HCT116 (cell line): Measurements from ENCODE around the gene KRT2. TPM values are rescaled to one million over a fixed set of nuclear protein-coding genes. Genes with fewer than 3 reads are reported as not detected.

Source experiments
- ATAC-seq: fragments of 200-7000 bp; cut with Tn5 transposase; 2 replicates; pipeline ENCODE4 v1.9.1; 2020; ENCODE audit warnings: mild to moderate bottlenecking, moderate library complexity
- BruUV-seq: library from RNA; stranded (reverse); fragments of 400-500 nt; replicated peaks from 2 replicates; lab custom pipeline; 2021; lab: Mats Ljungman, UMichigan
- CTCF ChIA-PET: fragments of 300-600 bp; sonication (Branson Sonifier 250); formaldehyde crosslinking; loops from one replicate; lab custom pipeline; 2021; ENCODE audit warnings: antibody characterized with exemption; lab: Charles Lee
- POLR2A ChIA-PET: fragments of 300-600, 350-600 bp; sonication (Branson Sonifier 250); formaldehyde crosslinking; loops from one replicate; lab custom pipeline; 2021; ENCODE audit warnings: antibody characterized with exemption; lab: Charles Lee
- RAD21 ChIA-PET, 2 experiments: fragments of 300-600 bp; sonication (Branson Sonifier 250); formaldehyde crosslinking; loops; one replicate each; lab custom pipeline; 2023; ENCODE audit warnings: low total read pairs in 2 of 2; ENCODE audit not compliant: uncharacterized antibody in 2 of 2, unreplicated experiment in 2 of 2, low non-redundant PET in 1 of 2; lab: Charles Lee
- DNase-seq: peaks from one replicate; pipeline ENCODE4 v3.0.0-alpha.2; 2010; ENCODE audit warnings: low read depth, low spot score
- H2AFZ ChIP-seq: fragments of 200-600 bp; shearing (Covaris generic), sonication (generic); 2 replicates; pipeline ENCODE4 v1.6.1; 2017; ENCODE audit warnings: low read depth, mixed run types, mixed read lengths, antibody characterized with exemption, low read length; ENCODE audit not compliant: poor library complexity, severe bottlenecking
- H3K27ac ChIP-seq: 2 replicates; pipeline ENCODE4 v1.5.1; 2012; ENCODE audit warnings: low read depth, low read length
- H3K27me3 ChIP-seq: fragments of 200-600 bp; sonication (generic); 2 replicates; pipeline ENCODE4 v1.6.1; 2016; ENCODE audit warnings: mixed run types, low read length, mixed read lengths; ENCODE audit not compliant: insufficient read depth
- H3K36me3 ChIP-seq, 2 experiments: fragments of 200-500 bp in 1 of 2; fragments of 200-600 bp in 1 of 2; sonication (Bioruptor generic) in 1 of 2; sonication (generic) in 1 of 2; 2 replicates each; pipeline versions ENCODE4 v1.5.1 to v1.6.1; 2014 to 2016; ENCODE audit warnings: low read length in 2 of 2, inconsistent platforms in 1 of 2, mixed read lengths in 1 of 2, mixed run types in 1 of 2; ENCODE audit not compliant: insufficient read depth in 2 of 2, control insufficient read depth in 1 of 2
- H3K4me1 ChIP-seq, 2 experiments: fragments of 200-600 bp in 1 of 2; sonication (generic) in 1 of 2; 2 replicates each; pipeline versions ENCODE4 v1.5.1 to v1.6.1; 2012 to 2017; ENCODE audit warnings: low read length in 2 of 2, inconsistent platforms in 1 of 2, mild to moderate bottlenecking in 1 of 2, mixed read lengths in 1 of 2, mixed run types in 1 of 2, moderate library complexity in 1 of 2; ENCODE audit not compliant: insufficient read depth in 2 of 2, control insufficient read depth in 1 of 2
- H3K4me2 ChIP-seq: fragments of 200-600 bp; sonication (generic); 2 replicates; pipeline ENCODE4 v1.6.1; 2017; ENCODE audit warnings: mixed run types, low read length, mixed read lengths
- H3K4me3 ChIP-seq, 2 experiments: fragments of 200-600 bp in 1 of 2; sonication (generic) in 1 of 2; replicated peaks in 1 of 2; 2 replicates each; pipeline ENCODE4 v1.5.1; 2011 to 2016; ENCODE audit warnings: low read length in 2 of 2, control low read depth in 1 of 2, low read depth in 1 of 2, mild to moderate bottlenecking in 1 of 2, mixed read lengths in 1 of 2, mixed run types in 1 of 2
- H3K79me2 ChIP-seq: fragments of 200-600 bp; sonication (generic); 2 replicates; pipeline ENCODE4 v1.6.1; 2017; ENCODE audit warnings: mild to moderate bottlenecking, mixed run types, low read length, moderate library complexity, mixed read lengths; ENCODE audit not compliant: insufficient read depth
- H3K9ac ChIP-seq: fragments of 200-600 bp; sonication (generic); 2 replicates; pipeline ENCODE4 v1.6.1; 2016; ENCODE audit warnings: low read length, mixed read lengths
- H3K9me2 ChIP-seq: fragments of 200-600 bp; sonication (generic), shearing (Covaris generic); 2 replicates; pipeline ENCODE4 v1.6.1; 2017; ENCODE audit warnings: mixed run types, mild to moderate bottlenecking, moderate library complexity; ENCODE audit not compliant: insufficient read depth
- H3K9me3 ChIP-seq, 2 experiments: fragments of 200-500 bp in 1 of 2; fragments of 200-600 bp in 1 of 2; sonication (Bioruptor generic) in 1 of 2; sonication (generic) in 1 of 2; 2 replicates each; pipeline ENCODE4 v1.6.1; 2014 to 2017; ENCODE audit warnings: low read length in 2 of 2, mixed read lengths in 2 of 2, inconsistent platforms in 1 of 2, low read depth in 1 of 2, mild to moderate bottlenecking in 1 of 2, mixed run types in 1 of 2, moderate library complexity in 1 of 2; ENCODE audit not compliant: control insufficient read depth in 1 of 2, insufficient read depth in 1 of 2
- H4K20me1 ChIP-seq: fragments of 200-600 bp; sonication (generic), shearing (Covaris generic); 2 replicates; pipeline ENCODE4 v1.6.1; 2017; ENCODE audit warnings: mixed run types, mild to moderate bottlenecking, moderate library complexity; ENCODE audit not compliant: insufficient read depth
- CEBPB ChIP-seq: IDR thresholded peaks from 2 replicates; pipeline ENCODE4 v1.6.1; 2012; ENCODE audit warnings: low read depth
- EGR1 ChIP-seq: IDR thresholded peaks from 2 replicates; pipeline ENCODE4 v1.6.1; 2012; ENCODE audit warnings: low read depth
- ELF1 ChIP-seq: IDR thresholded peaks from 2 replicates; pipeline ENCODE4 v1.6.1; 2012; ENCODE audit warnings: low read depth, borderline replicate concordance
- EZH2phosphoT487 ChIP-seq: fragments of 200-600 bp; IDR thresholded peaks from 2 replicates; pipeline ENCODE4 v1.6.1; 2018; ENCODE audit warnings: antibody characterized with exemption, borderline replicate concordance
- MAX ChIP-seq: IDR thresholded peaks from 2 replicates; pipeline ENCODE4 v1.6.1; 2012
- SIN3A ChIP-seq: IDR thresholded peaks from 2 replicates; pipeline ENCODE4 v1.6.1; 2012; ENCODE audit warnings: low read depth
- SRF ChIP-seq: IDR thresholded peaks from 2 replicates; pipeline ENCODE4 v1.6.1; 2012; ENCODE audit warnings: low read depth
- YY1 ChIP-seq: IDR thresholded peaks from 2 replicates; pipeline ENCODE4 v1.6.1; 2011; ENCODE audit warnings: low read length, low read depth, moderate library complexity, mild to moderate bottlenecking; ENCODE audit not compliant: insufficient replicate concordance; ENCODE audit errors: extremely low read depth
- intact Hi-C: fragments of 100-400 bp; cut with micrococcal nuclease; formaldehyde crosslinking; loops from 2 replicates; pipeline ENCODE4 v1.10.0; 2022
- total RNA-seq: library from RNA; stranded (reverse); gene quantifications from one replicate; pipeline ENCODE4 v1.2.1, GENCODE V29; 2021; ENCODE audit not compliant: unreplicated experiment

The KRT2 gene
- total RNA-seq, 1 experiment from 2014 or later, result not detected

GRCh38 chr12:52660934-52661499 lies 9.0 kb upstream of the KRT2 start:
- no peaks in the 10 kb centered on the region for H4K20me1 ChIP-seq
- no peak overlapping the region for H2AFZ ChIP-seq
- H3K36me3 ChIP-seq, result no peaks in the 10 kb centered on the region
- peaks cover 2 to 7% of the 10 kb centered on the region in 2 experiments; a peak in 3 of 4 replicates for H3K4me1 ChIP-seq
- no peak overlapping the region for H3K4me2 ChIP-seq
- no peak for ATAC-seq
- H3K27me3 ChIP-seq, result no peaks in the 10 kb centered on the region
- RAD21 ChIA-PET, result no interaction called here
- TF ChIP-seq EGR1, result no peak
- no peak for TF ChIP-seq CEBPB
- TF ChIP-seq, all 23 proteins: peak for 0
- Histone ChIP-seq H3K4me3 (no peak overlapping the region), H3K79me2 (no peaks in the 10 kb centered on the region), H3K9me3 (no peaks in the 10 kb centered on the region), H3K9ac (no peak overlapping the region), H3K9me2 (no peaks in the 10 kb centered on the region), H3K27ac (no peak overlapping the region)
- ChIA-PET CTCF (no interaction called here), POLR2A (no interaction called here)
- BruUV-seq, result no TSS peak
- DNase-seq, result no peak
- intact Hi-C loops, result no loop called here

GRCh38 chr12:52659951-52660350 lies 7.9 kb upstream of the KRT2 start:
- BruUV-seq, result no TSS peak
- H3K9me2 ChIP-seq, result no peaks in the 10 kb centered on the region
- RAD21 ChIA-PET, result no interaction called here
- no peak for TF ChIP-seq SIN3A
- TF ChIP-seq ELF1, result no peak
- no peak for TF ChIP-seq EZH2phosphoT487
- TF ChIP-seq YY1, result no peak
- TF ChIP-seq MAX, result no peak
- no peak for TF ChIP-seq SRF
- CTCF ChIA-PET, result no interaction called here
- no peak for DNase-seq
- ATAC-seq, result no peak
- H3K27me3 ChIP-seq, result no peaks in the 10 kb centered on the region
- no peaks in the 10 kb centered on the region for H4K20me1 ChIP-seq
- H3K4me2 ChIP-seq, result no peak overlapping the region
- H3K4me3 ChIP-seq, result no peak overlapping the region
- H3K4me1 ChIP-seq, result peaks cover 12 to 18% of the 10 kb centered on the region in 2 experiments
- POLR2A ChIA-PET, result no interaction called here
- no peaks in the 10 kb centered on the region for H3K36me3 ChIP-seq
- H3K9me3 ChIP-seq, result no peaks in the 10 kb centered on the region
- no peak overlapping the region for H3K9ac ChIP-seq
- no peaks in the 10 kb centered on the region for H3K79me2 ChIP-seq
- intact Hi-C loops, result no loop called here
- H2AFZ ChIP-seq, result no peak overlapping the region
- H3K27ac ChIP-seq, result no peak overlapping the region
